ENCODE results near the gene SARDH.

The SARDH gene

GRCh38 chr9:133692364-133692985 lies 45.7 kb downstream of the SARDH start:
- no peak overlapping the region for H3K4me3 ChIP-seq (ENCODE audit: severe bottlenecking)
- no peak for DNase-seq (ENCODE audit: low spot score)
- no peak overlapping the region for H3K27ac ChIP-seq (ENCODE audit: poor library complexity, severe bottlenecking)
- H3K27me3 ChIP-seq (ENCODE audit: insufficient read depth, poor library complexity, severe bottlenecking) = peaks cover 12% of the 10 kb centered on the region
- H3K36me3 ChIP-seq (ENCODE audit: low read depth) = no peaks in the 10 kb centered on the region
- no peak for ATAC-seq (ENCODE audit: low read depth)
- H3K9me3 ChIP-seq (ENCODE audit: severe bottlenecking) = no peaks in the 10 kb centered on the region
- no peaks in the 10 kb centered on the region for H3K4me1 ChIP-seq (ENCODE audit: insufficient read depth, poor library complexity, severe bottlenecking)
- TF ChIP-seq CTCF (IDR thresholded peaks at IDR 0.05; ENCODE audit: poor library complexity, severe bottlenecking) = no peak

- H3K4me1 ChIP-seq (ENCODE audit: insufficient read depth, poor library complexity, severe bottlenecking) = no peaks in the 10 kb centered on the region
- no peaks in the 10 kb centered on the region for H3K36me3 ChIP-seq (ENCODE audit: low read depth)
- no peak overlapping the region for H3K27ac ChIP-seq (ENCODE audit: poor library complexity, severe bottlenecking)
- no peaks in the 10 kb centered on the region for H3K9me3 ChIP-seq (ENCODE audit: severe bottlenecking)
- TF ChIP-seq CTCF (IDR thresholded peaks at IDR 0.05; ENCODE audit: poor library complexity, severe bottlenecking) = no peak
- no peak overlapping the region for H3K4me3 ChIP-seq (ENCODE audit: severe bottlenecking)
- peak; percentile 47; the same call in 2 of the 3 replicates for ATAC-seq (ENCODE audit: low read depth)
- peaks cover 5% of the 10 kb centered on the region for H3K27me3 ChIP-seq (ENCODE audit: insufficient read depth, poor library complexity, severe bottlenecking)
- DNase-seq (ENCODE audit: low spot score) = no peak
These were observed 46.4 kb downstream of the SARDH start for GRCh38 chr9:133691626-133692363.

GRCh38 chr9:133691191-133691590 lies 47.0 kb downstream of the SARDH start:
- ATAC-seq (ENCODE audit: low read depth) = no peak
- DNase-seq (ENCODE audit: low spot score) = no peak
- no peaks in the 10 kb centered on the region for H3K27me3 ChIP-seq (ENCODE audit: insufficient read depth, poor library complexity, severe bottlenecking)

GRCh38 chr9:133690081-133690561 lies 48.0 kb downstream of the SARDH start:
- Histone ChIP-seq H3K4me1 (ENCODE audit: insufficient read depth, poor library complexity, severe bottlenecking) (no peaks in the 10 kb centered on the region), H3K27ac (ENCODE audit: poor library complexity, severe bottlenecking) (no peak overlapping the region), H3K27me3 (ENCODE audit: insufficient read depth, poor library complexity, severe bottlenecking) (no peaks in the 10 kb centered on the region), H3K36me3 (ENCODE audit: low read depth) (no peaks in the 10 kb centered on the region), H3K9me3 (ENCODE audit: severe bottlenecking) (no peaks in the 10 kb centered on the region), H3K4me3 (ENCODE audit: severe bottlenecking) (no peak overlapping the region)
- no peak for DNase-seq (ENCODE audit: low spot score)
- ATAC-seq (ENCODE audit: low read depth) = no peak
- TF ChIP-seq CTCF (IDR thresholded peaks at IDR 0.05; ENCODE audit: poor library complexity, severe bottlenecking) = no peak

More at GRCh38 chr9:133691191-133691590, 47.0 kb downstream of the SARDH start:
- H3K27ac ChIP-seq (ENCODE audit: poor library complexity, severe bottlenecking) = no peak overlapping the region
- no peaks in the 10 kb centered on the region for H3K36me3 ChIP-seq (ENCODE audit: low read depth)
- H3K4me3 ChIP-seq (ENCODE audit: severe bottlenecking) = no peak overlapping the region
- no peak for TF ChIP-seq CTCF (IDR thresholded peaks at IDR 0.05; ENCODE audit: poor library complexity, severe bottlenecking)
- no peaks in the 10 kb centered on the region for H3K4me1 ChIP-seq (ENCODE audit: insufficient read depth, poor library complexity, severe bottlenecking)
- H3K9me3 ChIP-seq (ENCODE audit: severe bottlenecking) = no peaks in the 10 kb centered on the region
